ENCODE results near the gene FAM83B. TPM values are rescaled to one million over a fixed set of nuclear protein-coding genes. Genes with fewer than 3 reads are reported as not detected.
"Not testable (repeated sequence)": the region's sequence is repeated elsewhere in the genome, so short reads cannot be mapped to it uniquely, and the experiment has no call there.

The FAM83B gene
- polyA plus RNA-seq (ENCODE audit: insufficient read depth in 1 of 5, insufficient read length in 5 of 5, low replicate concordance in 1 of 5): 1 to 10 TPM; 2.3 to 7.9 (median 5.8) TPM
- long read RNA-seq, donor 1, partial matches to known transcripts: 0 of 1 reads
- long read RNA-seq, donor 1, other reads (novel, unspliced or antisense): 0 of 1 reads
- long read RNA-seq, donor 2: 0 reads
- long read RNA-seq, donor 3, partial matches to known transcripts: 0 of 1 reads
- long read RNA-seq, donor 3, other reads (novel, unspliced or antisense): 0 of 1 reads
- long read RNA-seq, donor 4: 0 reads
- long read RNA-seq, donor 5, partial matches to known transcripts: 0 of 2 reads
- long read RNA-seq, donor 5, other reads (novel, unspliced or antisense): 0 of 2 reads
- long read RNA-seq, donor 6: 0 reads
- long read RNA-seq, donor 7: 0 reads
- long read RNA-seq, donor 8: 0 reads

DNA sequence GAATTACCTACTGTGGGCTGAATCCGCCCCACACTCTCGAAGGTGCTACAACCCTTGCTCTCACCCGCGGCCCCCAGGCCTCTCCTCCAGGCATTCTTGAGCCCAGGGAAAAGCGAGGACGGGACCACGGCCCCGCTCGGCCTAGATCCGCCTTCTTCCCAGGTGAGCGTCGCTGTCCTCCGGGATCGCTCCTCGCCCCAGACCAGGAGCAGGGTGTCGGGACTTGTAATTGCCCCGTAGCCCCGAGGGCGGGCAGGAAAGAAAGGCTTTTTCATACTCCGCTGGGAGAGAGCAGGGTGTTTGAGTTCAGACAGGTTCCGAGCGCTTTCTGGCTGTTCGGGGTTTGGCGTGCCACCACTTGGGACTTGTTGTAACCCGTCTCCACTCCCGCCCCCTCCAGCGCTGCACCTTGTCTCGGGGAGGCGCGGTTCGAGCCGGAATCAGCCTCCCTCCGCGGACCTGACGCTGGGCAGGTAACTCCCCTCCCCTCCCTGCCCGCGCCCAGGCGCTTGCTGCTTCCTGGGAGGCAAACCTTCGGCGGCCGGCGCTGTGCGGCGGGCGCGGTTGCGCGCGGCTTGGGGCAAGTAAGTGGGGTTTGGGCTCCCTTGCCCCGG, at the start of gene FAM83B:
Gene FAM83B, plus strand, starts transcription at position 529 of the 614 bp plus-strand sequence. CDS start 23,476 bp downstream, outside the sequence.
- DNase-seq: peak; percentile 44 to 46

DNA sequence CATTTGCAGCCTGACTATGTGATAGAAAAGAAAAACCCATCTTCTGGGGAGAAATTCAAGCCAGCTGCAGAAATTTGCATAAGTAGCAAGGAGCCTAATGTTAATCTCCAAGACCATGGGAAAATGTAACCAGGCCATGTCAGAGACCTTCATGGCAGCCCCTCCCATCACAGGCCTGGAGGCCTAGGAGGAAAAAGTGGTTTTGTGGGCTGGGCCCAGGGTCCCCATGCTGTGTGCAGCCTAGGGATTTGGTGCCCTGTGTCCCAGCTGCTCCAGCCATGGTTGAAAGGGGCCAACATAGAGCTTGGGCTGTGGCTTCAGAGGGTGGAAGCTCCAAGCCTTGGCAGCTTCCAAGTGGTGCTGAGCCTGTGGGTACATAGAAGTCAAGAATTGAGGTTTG, 49.7 kb upstream of the FAM83B start:
- not testable (repeated sequence) for DNase-seq

- DNase-seq: no peak
Observed at GRCh38 chr6:54800050-54800600, 46.4 kb upstream of the FAM83B start.

DNA sequence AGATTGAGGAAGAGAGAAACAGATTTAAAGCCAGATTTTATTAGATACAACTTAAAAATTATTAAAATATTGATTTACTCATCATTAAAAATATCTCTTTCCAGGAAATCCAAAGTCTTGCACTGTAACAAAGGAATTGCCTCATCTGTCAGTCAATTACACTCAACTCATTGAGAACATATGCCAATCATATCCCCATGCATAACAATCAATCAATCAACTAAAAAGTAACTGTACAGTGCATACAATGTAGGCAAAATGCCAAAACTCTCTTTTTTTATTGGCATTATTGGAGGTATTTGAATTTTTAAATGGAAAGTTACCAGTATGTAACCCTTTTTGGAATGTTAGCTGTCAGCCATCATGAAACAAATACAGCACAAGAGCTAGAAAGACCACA, 45.3 kb upstream of the FAM83B start:
- no peak for DNase-seq

DNA sequence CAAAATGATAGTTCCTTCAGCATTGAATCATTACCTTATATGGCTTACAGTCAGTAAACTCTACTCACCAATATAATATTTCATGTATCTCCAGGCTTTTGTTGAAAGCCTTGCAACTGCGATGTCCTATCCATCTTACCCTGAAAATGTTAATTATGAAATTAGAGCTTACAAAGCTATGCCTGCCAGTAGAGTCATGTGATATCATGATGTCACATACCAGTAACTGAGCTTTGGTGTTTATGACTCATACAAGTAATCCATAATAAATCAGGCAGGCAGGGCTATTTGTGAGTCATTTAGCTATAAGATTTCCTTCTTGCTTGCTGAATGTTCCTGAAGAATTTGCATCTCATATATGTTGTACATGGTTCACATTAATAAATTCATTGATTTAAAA, 44.9 kb upstream of the FAM83B start:
- no peak for DNase-seq

GRCh38 chr6:54802775-54803634, 43.6 kb upstream of the FAM83B start:
- no peak for DNase-seq

DNA sequence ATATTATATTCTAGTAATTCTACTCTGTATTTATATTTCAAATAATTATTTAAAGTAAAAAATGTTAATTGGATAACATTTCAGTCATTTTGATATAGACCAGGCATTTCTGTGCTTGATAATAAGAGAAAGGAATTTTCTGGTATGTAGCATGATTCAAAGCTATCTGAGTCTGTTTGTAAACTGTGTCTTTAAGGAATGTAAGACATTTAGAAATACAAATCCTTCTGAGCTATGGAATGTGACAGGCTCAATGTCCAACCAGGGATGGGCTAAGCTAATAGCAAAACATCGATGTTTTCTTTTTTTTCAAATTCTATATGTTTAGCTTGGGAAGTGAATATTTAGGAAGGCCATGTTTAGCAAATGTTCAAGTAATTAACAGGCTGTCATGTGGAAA, 41.5 kb upstream of the FAM83B start:
- no peak for DNase-seq

DNA sequence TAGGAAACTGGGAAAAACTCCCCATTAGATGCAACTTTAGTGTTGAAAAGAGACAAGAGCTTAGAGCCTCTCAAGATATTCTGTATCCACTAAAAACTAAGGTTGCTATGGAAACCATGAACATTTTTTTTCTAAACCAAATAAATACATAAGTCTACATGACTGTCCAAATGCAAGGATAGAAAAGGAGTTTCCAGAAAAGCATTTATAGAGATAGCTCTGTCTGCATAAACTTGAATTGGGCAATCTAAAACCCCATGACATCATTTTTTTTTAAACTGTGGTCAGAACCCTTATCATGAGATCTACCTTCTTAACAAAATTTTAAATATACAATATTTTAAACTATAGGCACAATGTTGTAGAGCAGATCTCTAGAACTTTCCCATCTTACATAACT, 36.4 kb upstream of the FAM83B start:
- no peak for DNase-seq

GRCh38 chr6:54813892-54814291, 32.7 kb upstream of the FAM83B start:
- DNase-seq: no peak

- DNase-seq: no peak
Observed at GRCh38 chr6:54817236-54817635, 29.3 kb upstream of the FAM83B start.

DNA sequence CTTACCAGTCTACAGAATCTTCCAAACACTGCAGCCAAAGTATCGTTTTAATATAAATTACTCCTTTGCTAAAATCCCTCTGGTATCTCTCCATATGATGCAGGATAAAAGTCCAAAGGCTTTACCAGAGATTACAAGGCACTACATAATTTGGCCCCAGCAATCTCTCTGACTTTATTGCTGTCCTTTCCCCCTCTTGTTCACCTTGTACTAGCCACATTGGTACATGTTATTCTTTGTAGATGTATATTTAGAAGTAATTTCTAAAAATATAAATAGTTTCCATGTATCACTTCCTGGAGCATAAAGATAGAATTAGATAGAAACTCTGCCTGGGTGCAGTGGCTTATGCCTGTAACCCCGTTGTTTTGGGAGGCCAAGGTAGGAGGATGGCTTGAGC, 28.7 kb upstream of the FAM83B start:
- DNase-seq: no peak

GRCh38 chr6:54824225-54824624, 22.3 kb upstream of the FAM83B start:
- not testable (repeated sequence) for DNase-seq

DNA sequence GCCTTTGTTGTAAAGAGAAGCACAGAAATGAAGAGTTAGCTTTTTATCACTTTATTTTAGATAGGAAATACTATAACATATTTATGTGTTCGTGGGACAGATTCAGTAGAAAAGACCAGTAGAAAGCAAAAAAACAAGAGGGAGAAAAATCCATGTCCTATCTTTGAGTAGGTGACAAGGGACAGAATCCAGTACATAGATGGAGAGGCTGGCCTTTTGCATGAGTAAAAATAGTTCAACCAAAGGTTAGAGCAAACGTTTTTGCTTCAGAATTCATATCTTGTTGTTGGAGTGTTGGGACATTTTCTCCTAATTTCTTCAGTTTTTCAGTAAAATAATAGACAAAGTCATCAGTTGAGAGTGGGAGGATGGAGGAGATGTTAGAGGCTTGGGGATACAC, 19.6 kb upstream of the FAM83B start:
- DNase-seq: no peak

DNA sequence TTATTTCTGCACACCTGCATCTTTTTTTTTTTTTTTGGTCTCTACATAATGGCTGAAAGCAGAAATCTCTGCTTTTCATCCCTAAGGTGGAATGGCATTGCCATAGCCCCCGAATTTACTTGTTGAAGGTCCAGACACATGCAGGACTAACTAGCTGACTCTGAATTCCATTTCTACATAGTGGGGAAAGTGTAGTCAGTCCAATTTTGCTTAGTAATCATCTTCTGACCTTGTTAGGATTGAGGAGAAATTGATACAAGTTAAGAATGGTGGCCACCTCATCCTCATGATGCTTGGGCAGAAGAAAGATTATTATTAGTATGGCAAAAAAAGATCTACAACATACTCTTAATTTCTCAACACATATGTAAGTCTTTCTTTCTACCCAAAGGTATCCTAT, 16.4 kb upstream of the FAM83B start:
- no peak for DNase-seq

- DNase-seq: no peak
Observed at GRCh38 chr6:54835176-54835575, 11.4 kb upstream of the FAM83B start.

GRCh38 chr6:54846857-54847674, 495 bp downstream of the FAM83B start:
- DNase-seq: peak; percentile 35 to 43

- no peak for DNase-seq
Observed at GRCh38 chr6:54847799-54848597, 1.4 kb downstream of the FAM83B start.

DNA sequence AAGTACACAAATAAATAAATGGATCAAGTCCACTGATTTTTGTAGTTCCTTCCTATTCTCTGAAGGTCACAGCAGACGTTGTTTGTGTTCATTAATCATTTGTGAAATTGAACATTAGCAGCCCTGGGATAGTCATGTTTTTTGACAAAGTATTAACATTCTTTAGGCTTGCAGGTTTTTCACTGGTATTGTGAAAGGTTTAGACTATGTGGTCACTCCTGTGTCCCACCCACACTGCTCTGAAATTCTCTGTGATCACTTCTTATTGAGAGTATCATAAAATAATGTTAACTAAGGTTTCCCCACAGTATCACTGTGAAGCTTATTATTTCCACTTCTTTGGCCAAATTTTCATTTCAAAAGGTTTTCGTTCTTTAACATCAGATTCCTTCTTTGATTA, 3.5 kb downstream of the FAM83B start:
- DNase-seq: no peak

DNA sequence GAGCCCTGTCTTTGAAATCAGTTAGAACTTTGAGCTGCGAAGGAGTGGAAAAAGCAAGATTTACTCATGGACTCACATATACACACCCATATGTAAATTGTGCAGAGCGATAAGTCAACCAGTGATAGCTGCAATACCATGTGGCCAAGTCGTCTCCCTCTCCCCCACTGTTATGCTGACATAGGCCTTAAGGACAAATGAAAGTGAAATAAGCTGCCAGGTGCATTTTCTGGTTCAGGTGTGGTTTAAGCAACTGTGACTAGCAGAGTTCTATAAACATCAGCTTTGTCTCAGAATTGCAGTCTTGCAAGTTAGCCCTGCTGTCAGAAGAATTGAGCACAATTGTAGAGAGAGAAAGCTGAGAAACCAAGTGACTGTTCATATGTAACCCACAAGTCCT, 9.6 kb downstream of the FAM83B start:
- peak in 1 of 2 donors; percentile 15 for DNase-seq

GRCh38 chr6:54860132-54860531, 13.6 kb downstream of the FAM83B start:
- no peak for DNase-seq
